Lung (tissue), 12 donors: Measurements from ENCODE around the gene SIK3. TPM values are rescaled to one million over a fixed set of nuclear protein-coding genes. Genes with fewer than 3 reads are reported as not detected.
A peak's percentile ranks its signal among the peaks of the same experiment; 100 is the strongest.

Experiments
- ATAC-seq: fragments of 200-7000 bp; cut with Tn5 transposase; one replicate; pipeline ENCODE4 v1.9.1; 2020; ENCODE audit warnings: moderate number of reproducible peaks; ENCODE audit not compliant: insufficient read depth, low FRiP score
- DNase-seq, 3 donors: peaks; one replicate each; pipeline ENCODE4 v3.0.0-alpha.2; 2013 to 2017
- H3K27ac ChIP-seq, 2 donors: one replicate each; pipeline ENCODE4 v1.5.1; 2013; ENCODE audit warnings: mild to moderate bottlenecking in 2 of 2, moderate library complexity in 2 of 2, control low read depth in 1 of 2, inconsistent platforms in 1 of 2, low read depth in 1 of 2, low read length in 1 of 2
- H3K27me3 ChIP-seq, 3 donors: one replicate each; pipeline ENCODE4 v1.5.1; 2013; ENCODE audit warnings: low read length in 2 of 3; ENCODE audit not compliant: control insufficient read depth in 3 of 3, insufficient read depth in 3 of 3
- H3K36me3 ChIP-seq, 4 donors: one replicate each; pipeline ENCODE4 v1.5.1; 2013; ENCODE audit warnings: low read length in 4 of 4, mild to moderate bottlenecking in 1 of 4, moderate library complexity in 1 of 4; ENCODE audit not compliant: control insufficient read depth in 4 of 4, insufficient read depth in 4 of 4
- H3K4me1 ChIP-seq, 5 donors: one replicate each; pipeline ENCODE4 v1.5.1; 2013; ENCODE audit warnings: low read length in 5 of 5, mild to moderate bottlenecking in 2 of 5, moderate library complexity in 1 of 5; ENCODE audit not compliant: control insufficient read depth in 5 of 5, insufficient read depth in 5 of 5
- H3K4me3 ChIP-seq: one replicate; pipeline ENCODE4 v1.5.1; 2013; ENCODE audit warnings: mild to moderate bottlenecking, control low read depth, moderate library complexity
- H3K9ac ChIP-seq, 2 donors: one replicate each; pipeline ENCODE4 v1.5.1; 2013; ENCODE audit warnings: low read length in 2 of 2, control low read depth in 1 of 2; ENCODE audit not compliant: insufficient read depth in 1 of 2
- H3K9me3 ChIP-seq, 4 donors: one replicate each; pipeline ENCODE4 v1.5.1; 2013; ENCODE audit warnings: low read length in 3 of 4, mild to moderate bottlenecking in 1 of 4, moderate library complexity in 1 of 4; ENCODE audit not compliant: control insufficient read depth in 4 of 4, insufficient read depth in 3 of 4
- CTCF ChIP-seq: IDR thresholded peaks from 2 replicates; pipeline ENCODE4 v1.5.1; 2012; ENCODE audit warnings: mild to moderate bottlenecking; ENCODE audit errors: control extremely low read depth, extremely low read depth
- WGBS, 2 donors: extraction: QIAGEN DNeasy Blood & Tissue Kit; methylation state at CpG; one replicate each; pipeline ENCODE4 v1.1.7; 2013; 5-methylcytosine and 5-hydroxymethylcytosine counted together
- polyA plus RNA-seq, 2 donors: library from polyadenylated mRNA; stranded (reverse); fragments of 200-250 nt; gene quantifications; one replicate each; pipeline ENCODE4 v1.2.1, GENCODE V29; 2013
- total RNA-seq, 2 donors: library from RNA; depleted of rRNA in 1 of 2; stranded (reverse); fragments of >200 nt in 1 of 2; gene quantifications; one replicate each; pipeline ENCODE4 v1.2.1, GENCODE V29; 2014 to 2021
- donor health status: control.
- donor health status: control.
- donor health status: Bipolar disorder and iron deficiency.
- donor health status: healthy.
- donor health status: DM: yes; HTN: yes; CAD: no.

SIK3 gene
- total and polyA plus RNA-seq, 4 donors = 9.0 to 43.4 (median 29.6) TPM

- DNase-seq (no peak), ATAC-seq (no peak)
- Histone ChIP-seq H3K4me3 (no peak overlapping the region), H3K27me3 (no peaks in the 10 kb centered on the region), H3K4me1 (peaks cover 6 to 18% (median 12%) of the 10 kb centered on the region in 5 donors), H3K27ac (peak overlapping the region in 1 of 2 donors; percentile 87), H3K9ac (no peak overlapping the region), H3K9me3 (no peaks in the 10 kb centered on the region), H3K36me3 (no peaks in the 10 kb centered on the region)
- no peak for TF ChIP-seq CTCF
- WGBS, 2 donors = 31 to 67% methylated on average over 2 of the region's 2 CpGs
Measured at GRCh38 chr11:117073539-117073938, 24.7 kb downstream of the SIK3 start.

- WGBS, 2 donors = 70 to 81% methylated on average over 5 of the region's 5 CpGs
- no peak for DNase-seq
- peaks cover 6 to 17% (median 12%) of the 10 kb centered on the region in 5 donors for H3K4me1 ChIP-seq
Measured at GRCh38 chr11:117072517-117073461, 25.4 kb downstream of the SIK3 start.

GRCh38 chr11:117071344-117071787 lies 26.9 kb downstream of the SIK3 start:
- H3K9me3 ChIP-seq = no peaks in the 10 kb centered on the region
- WGBS, 2 donors = 53 to 56% methylated on average over 3 of the region's 3 CpGs
- ATAC-seq (no peak), DNase-seq (peak; percentile 70 to 78 (median 78))
- no peaks in the 10 kb centered on the region for H3K36me3 ChIP-seq
- H3K4me3 ChIP-seq = no peak overlapping the region
- no peak for TF ChIP-seq CTCF
- no peaks in the 10 kb centered on the region for H3K27me3 ChIP-seq
- peak overlapping the region in 1 of 2 donors; percentile 28 for H3K27ac ChIP-seq
- peaks cover 0 to 17% (median 12%) of the 10 kb centered on the region in 5 donors for H3K4me1 ChIP-seq
- H3K9ac ChIP-seq = no peak overlapping the region

More at GRCh38 chr11:117072517-117073461, 25.4 kb downstream of the SIK3 start:
- peak; percentile 70 for ATAC-seq
- TF ChIP-seq CTCF = no peak
- peak overlapping the region in 1 of 2 donors; percentile 87 for H3K27ac ChIP-seq
- no peaks in the 10 kb centered on the region for H3K27me3 ChIP-seq
- no peaks in the 10 kb centered on the region for H3K36me3 ChIP-seq
- no peaks in the 10 kb centered on the region for H3K9me3 ChIP-seq
- no peak overlapping the region for H3K4me3 ChIP-seq
- H3K9ac ChIP-seq = no peak overlapping the region
